OCI-LY7 (cell line): Measurements from ENCODE around the gene INSIG1. TPM values are rescaled to one million over a fixed set of nuclear protein-coding genes. Genes with fewer than 3 reads are reported as not detected.

ENCODE experiments used
- BruUV-seq: library from RNA; stranded (reverse); fragments of 400-500 nt; replicated peaks from 2 replicates; lab custom pipeline; 2021; lab: Mats Ljungman, UMichigan
- CTCF ChIA-PET: fragments of 300-600 bp; sonication (Branson Sonifier 250); formaldehyde crosslinking; loops from one replicate; lab custom pipeline; 2022; ENCODE audit warnings: antibody characterized with exemption; ENCODE audit not compliant: unreplicated experiment; lab: Charles Lee
- POLR2A ChIA-PET: fragments of 300-600 bp; sonication (Branson Sonifier 250); formaldehyde crosslinking; loops from one replicate; lab custom pipeline; 2022; ENCODE audit warnings: antibody characterized with exemption; lab: Charles Lee
- DNase-seq: peaks from one replicate; pipeline ENCODE4 v3.0.0-alpha.2; 2015; ENCODE audit warnings: low spot score
- H2AFZ ChIP-seq: fragments of 200-600 bp; sonication (generic), shearing (Covaris generic); 2 replicates; pipeline ENCODE4 v1.6.1; 2014; ENCODE audit warnings: mild to moderate bottlenecking, antibody characterized with exemption, low read length, moderate library complexity
- H3K27ac ChIP-seq: fragments of 200-600 bp; sonication (generic); 2 replicates; pipeline ENCODE4 v1.5.1; 2014; ENCODE audit warnings: mixed run types, low read depth, mild to moderate bottlenecking, moderate library complexity, low read length, inconsistent platforms; ENCODE audit not compliant: poor library complexity, severe bottlenecking
- H3K36me3 ChIP-seq: fragments of 200-600 bp; sonication (generic); 2 replicates; pipeline ENCODE4 v1.6.1; 2014; ENCODE audit warnings: mild to moderate bottlenecking, antibody characterized with exemption, low read length, moderate library complexity, mixed read lengths; ENCODE audit not compliant: insufficient read depth
- H3K4me1 ChIP-seq: fragments of 200-600 bp; sonication (generic); 2 replicates; pipeline ENCODE4 v1.5.1; 2014; ENCODE audit warnings: mild to moderate bottlenecking, low read length; ENCODE audit not compliant: insufficient read depth, poor library complexity, severe bottlenecking
- H3K4me2 ChIP-seq: fragments of 200-600 bp; sonication (generic); 2 replicates; pipeline ENCODE4 v1.6.1; 2014; ENCODE audit warnings: mild to moderate bottlenecking, low read length
- H3K4me3 ChIP-seq: fragments of 200-600 bp; sonication (generic); 2 replicates; pipeline ENCODE4 v1.5.1; 2014; ENCODE audit warnings: mild to moderate bottlenecking, low read depth, low read length; ENCODE audit not compliant: poor library complexity, severe bottlenecking
- H3K79me2 ChIP-seq: fragments of 200-600 bp; sonication (generic); 2 replicates; pipeline ENCODE4 v1.6.1; 2016; ENCODE audit warnings: low read depth, mild to moderate bottlenecking, low read length, moderate library complexity, mixed read lengths; ENCODE audit not compliant: insufficient read depth
- H3K9me2 ChIP-seq: fragments of 200-600 bp; sonication (generic); 2 replicates; pipeline ENCODE4 v1.6.1; 2016; ENCODE audit warnings: mild to moderate bottlenecking, low read length, mixed read lengths; ENCODE audit not compliant: insufficient read depth
- H3K9me3 ChIP-seq: fragments of 200-600 bp; sonication (generic); 2 replicates; pipeline ENCODE4 v1.6.1; 2014; ENCODE audit warnings: mild to moderate bottlenecking, mixed run types, low read length, mixed read lengths
- H4K20me1 ChIP-seq: fragments of 200-600 bp; sonication (generic); 2 replicates; pipeline ENCODE4 v1.6.1; 2014; ENCODE audit warnings: mild to moderate bottlenecking, antibody characterized with exemption, low read length, moderate library complexity, mixed read lengths; ENCODE audit not compliant: insufficient read depth
- EZH2phosphoT487 ChIP-seq: fragments of 200-600 bp; sonication (generic); IDR thresholded peaks from 2 replicates; pipeline ENCODE4 v1.6.1; 2018; ENCODE audit warnings: low read depth, borderline replicate concordance, mild to moderate bottlenecking, mixed run types, antibody characterized with exemption, low read length, moderate library complexity, mixed read lengths
- intact Hi-C: fragments of 100-400 bp; cut with micrococcal nuclease; formaldehyde crosslinking; loops from one replicate; pipeline ENCODE4 v1.10.0; 2022; ENCODE audit not compliant: unreplicated experiment
- total RNA-seq, 2 experiments: library from RNA; depleted of rRNA in 1 of 2; stranded (reverse); fragments of >200 nt in 1 of 2; shearing (Covaris generic) in 1 of 2; gene quantifications; 2 replicates each; pipeline ENCODE4 v1.2.3, GENCODE V29; 2014 to 2022
- TF ChIP-seq, protein P1 (sequence below): fragments of 200-600 bp; sonication (generic); conservative IDR thresholded peaks from 2 replicates; pipeline ENCODE4 v1.5.1; 2014; ENCODE audit warnings: mild to moderate bottlenecking, antibody characterized with exemption, low read length, moderate library complexity, mixed read lengths

INSIG1 gene
- total RNA-seq, 2 experiments from 2014 or later = 122 to 164 TPM

DNA sequence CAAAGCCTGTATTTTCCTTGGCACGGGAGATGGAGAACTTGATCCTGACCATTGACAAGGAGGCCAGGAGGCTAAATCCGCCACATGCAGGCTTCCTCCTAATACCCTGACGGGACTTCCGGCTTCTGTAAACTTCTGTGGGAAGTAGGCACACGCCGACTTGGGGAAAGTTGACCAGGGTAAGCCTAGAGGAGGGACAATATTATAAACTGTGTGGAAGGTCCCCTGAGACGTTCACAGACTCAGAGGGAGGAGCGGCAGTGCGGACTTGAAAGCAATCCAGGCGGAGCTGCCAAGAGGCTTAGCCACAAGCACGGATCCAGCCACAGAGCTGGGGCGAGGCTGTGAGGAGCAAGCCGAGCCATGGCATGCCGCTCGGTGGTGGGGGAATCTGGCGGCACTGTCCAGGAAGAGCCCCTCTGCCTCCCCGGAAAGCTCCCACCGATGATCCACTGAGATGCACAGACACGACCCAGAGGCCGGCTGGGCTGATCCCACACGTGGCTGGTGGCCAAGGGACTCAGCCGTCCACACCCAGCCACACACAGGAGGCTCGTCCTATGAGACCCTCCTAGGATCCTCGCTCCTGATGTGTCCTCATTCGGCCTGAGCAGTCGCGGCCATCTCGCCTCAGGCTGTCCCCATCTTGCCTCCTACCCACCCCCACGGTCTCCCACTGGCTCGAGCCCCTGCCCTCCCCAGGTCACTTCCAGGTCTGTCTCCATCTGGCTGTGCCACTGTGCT lies 40.0 kb upstream of the INSIG1 start:
- H3K79me2 ChIP-seq = no peaks in the 10 kb centered on the region
- no peaks in the 10 kb centered on the region for H3K36me3 ChIP-seq
- no peak overlapping the region for H3K4me2 ChIP-seq
- no peak overlapping the region for H3K4me3 ChIP-seq
- no peak for TF ChIP-seq EZH2phosphoT487
- TF ChIP-seq, protein P1, sequence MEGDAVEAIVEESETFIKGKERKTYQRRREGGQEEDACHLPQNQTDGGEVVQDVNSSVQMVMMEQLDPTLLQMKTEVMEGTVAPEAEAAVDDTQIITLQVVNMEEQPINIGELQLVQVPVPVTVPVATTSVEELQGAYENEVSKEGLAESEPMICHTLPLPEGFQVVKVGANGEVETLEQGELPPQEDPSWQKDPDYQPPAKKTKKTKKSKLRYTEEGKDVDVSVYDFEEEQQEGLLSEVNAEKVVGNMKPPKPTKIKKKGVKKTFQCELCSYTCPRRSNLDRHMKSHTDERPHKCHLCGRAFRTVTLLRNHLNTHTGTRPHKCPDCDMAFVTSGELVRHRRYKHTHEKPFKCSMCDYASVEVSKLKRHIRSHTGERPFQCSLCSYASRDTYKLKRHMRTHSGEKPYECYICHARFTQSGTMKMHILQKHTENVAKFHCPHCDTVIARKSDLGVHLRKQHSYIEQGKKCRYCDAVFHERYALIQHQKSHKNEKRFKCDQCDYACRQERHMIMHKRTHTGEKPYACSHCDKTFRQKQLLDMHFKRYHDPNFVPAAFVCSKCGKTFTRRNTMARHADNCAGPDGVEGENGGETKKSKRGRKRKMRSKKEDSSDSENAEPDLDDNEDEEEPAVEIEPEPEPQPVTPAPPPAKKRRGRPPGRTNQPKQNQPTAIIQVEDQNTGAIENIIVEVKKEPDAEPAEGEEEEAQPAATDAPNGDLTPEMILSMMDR = no peak
- H3K4me1 ChIP-seq = no peaks in the 10 kb centered on the region
- no TSS peak for BruUV-seq
- H3K9me2 ChIP-seq = no peaks in the 10 kb centered on the region
- intact Hi-C loops = loop anchor here (5.0 kb wide), 1 partner anchor 65 kb away; no protein-coding TSS in a partner anchor
- CTCF ChIA-PET = no interaction called here
- POLR2A ChIA-PET = no interaction called here
- no peak overlapping the region for H2AFZ ChIP-seq
- no peaks in the 10 kb centered on the region for H4K20me1 ChIP-seq
- DNase-seq = no peak
- no peak overlapping the region for H3K27ac ChIP-seq
- no peaks in the 10 kb centered on the region for H3K9me3 ChIP-seq

DNA sequence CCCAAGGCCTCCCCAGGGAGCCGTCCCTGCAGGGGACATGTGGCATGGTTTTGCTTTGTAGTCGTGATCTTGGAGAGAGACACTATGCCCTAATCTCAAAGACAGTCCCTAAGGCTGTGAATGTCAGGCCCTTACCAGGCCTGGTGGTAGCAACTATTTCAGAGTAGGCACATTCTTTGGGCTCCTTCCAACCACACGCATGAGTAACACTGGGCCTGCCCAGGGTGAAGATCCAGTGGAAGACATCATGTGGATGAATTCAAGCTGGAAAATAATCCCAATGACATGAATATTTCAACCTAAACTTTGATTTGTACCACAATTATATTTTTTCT lies 39.5 kb upstream of the INSIG1 start:
- no peak overlapping the region for H3K4me3 ChIP-seq
- no peaks in the 10 kb centered on the region for H3K79me2 ChIP-seq
- CTCF ChIA-PET = no interaction called here
- no peaks in the 10 kb centered on the region for H4K20me1 ChIP-seq
- DNase-seq = no peak
- H2AFZ ChIP-seq = no peak overlapping the region
- H3K9me3 ChIP-seq = no peaks in the 10 kb centered on the region
- H3K4me1 ChIP-seq = no peaks in the 10 kb centered on the region
- intact Hi-C loops = loop anchor here (5.0 kb wide), 1 partner anchor 66 kb away; no protein-coding TSS in a partner anchor
- no peak overlapping the region for H3K4me2 ChIP-seq
- H3K9me2 ChIP-seq = no peaks in the 10 kb centered on the region
- H3K27ac ChIP-seq = no peak overlapping the region
- no TSS peak for BruUV-seq
- no peaks in the 10 kb centered on the region for H3K36me3 ChIP-seq
- TF ChIP-seq, protein P1 = no peak
- no peak for TF ChIP-seq EZH2phosphoT487
- POLR2A ChIA-PET = no interaction called here

GRCh38 chr7:155259866-155260497 lies 37.7 kb upstream of the INSIG1 start:
- Histone ChIP-seq H3K79me2 (no peaks in the 10 kb centered on the region), H3K9me2 (no peaks in the 10 kb centered on the region), H4K20me1 (no peaks in the 10 kb centered on the region), H3K27ac (no peak overlapping the region), H2AFZ (no peak overlapping the region), H3K4me3 (no peak overlapping the region), H3K4me2 (no peak overlapping the region), H3K4me1 (no peaks in the 10 kb centered on the region), H3K9me3 (no peaks in the 10 kb centered on the region), H3K36me3 (no peaks in the 10 kb centered on the region)
- TF ChIP-seq EZH2phosphoT487 = no peak
- TF ChIP-seq, protein P1 = no peak
- ChIA-PET CTCF (no interaction called here), POLR2A (interaction anchor here (0.5 kb wide), 1 partner anchor 311 kb away, joined by 3 read pairs; no protein-coding TSS in a partner anchor)
- no TSS peak for BruUV-seq
- intact Hi-C loops = loop anchor here (5.0 kb wide), 1 partner anchor 68 kb away; no protein-coding TSS in a partner anchor
- DNase-seq = no peak
